ENCODE data around the gene FTCD.
"Not testable (repeated sequence)": the region's sequence is repeated elsewhere in the genome, so short reads cannot be mapped to it uniquely, and the experiment has no call there.

FTCD gene

DNA sequence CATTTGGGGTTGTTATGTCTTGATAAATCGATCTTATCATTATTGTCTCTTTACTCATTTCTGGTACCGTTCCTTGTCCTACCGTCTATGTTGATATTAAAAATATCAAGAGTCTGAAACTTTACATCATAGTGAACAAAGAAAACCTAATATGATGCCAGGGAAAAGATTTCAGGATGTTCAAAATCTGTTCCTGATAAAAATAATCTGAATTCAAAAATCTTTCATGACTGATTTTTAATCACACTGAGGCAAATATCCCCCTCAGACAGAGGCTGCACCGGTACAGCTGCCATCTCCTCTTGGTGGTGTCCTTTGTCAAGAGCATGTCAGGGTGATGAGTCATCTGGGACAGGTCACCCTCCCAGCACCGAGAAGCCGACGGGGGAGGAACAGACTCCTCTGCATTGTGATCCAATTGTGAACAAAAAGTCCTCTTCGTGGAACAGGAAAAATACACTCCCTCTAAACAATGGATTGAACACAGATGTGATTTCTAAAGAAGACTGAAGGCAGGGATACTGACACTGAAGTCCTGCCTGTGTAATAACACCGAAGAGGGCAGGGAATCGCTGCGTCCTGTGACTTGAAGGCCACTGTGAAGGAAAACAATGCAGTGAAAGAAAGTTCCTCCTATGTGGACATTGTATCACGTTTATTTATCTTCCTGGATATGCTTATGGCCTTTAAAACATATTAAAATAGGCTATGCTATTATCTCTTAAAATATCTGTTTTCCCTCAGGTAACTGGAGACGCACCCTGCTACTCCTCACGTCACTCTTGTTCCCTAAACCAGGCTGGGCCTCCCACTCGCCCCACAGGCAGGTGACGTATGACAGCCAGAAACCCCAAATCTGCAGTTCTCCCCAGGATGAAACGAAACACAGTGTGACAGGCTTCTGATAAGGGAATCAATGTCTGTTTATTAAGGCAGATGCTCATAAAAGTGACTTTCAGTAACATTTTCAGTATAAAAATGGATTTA is 33.1 kb upstream of the FTCD start:
- no peak for DNase-seq

DNA sequence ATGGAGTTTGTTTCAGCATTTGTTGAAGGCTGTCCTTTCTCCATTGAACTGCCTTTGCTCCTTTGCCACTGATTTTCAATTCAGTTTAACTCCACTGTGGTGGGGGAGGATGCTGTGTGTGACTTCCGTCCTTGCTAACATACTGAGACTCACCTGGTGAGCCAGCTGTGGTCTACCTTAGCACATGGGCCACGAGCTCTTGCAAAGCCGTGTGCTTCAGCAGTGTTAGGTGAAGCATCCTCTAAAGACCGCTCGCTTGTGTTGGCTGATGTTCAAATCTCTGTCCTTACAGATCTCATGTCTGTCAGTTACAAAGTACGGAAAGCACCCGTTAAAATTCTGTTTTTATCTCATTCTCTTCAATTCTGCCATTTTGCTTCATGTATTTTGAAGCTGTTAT is 32.4 kb upstream of the FTCD start:
- DNase-seq: no peak

DNA sequence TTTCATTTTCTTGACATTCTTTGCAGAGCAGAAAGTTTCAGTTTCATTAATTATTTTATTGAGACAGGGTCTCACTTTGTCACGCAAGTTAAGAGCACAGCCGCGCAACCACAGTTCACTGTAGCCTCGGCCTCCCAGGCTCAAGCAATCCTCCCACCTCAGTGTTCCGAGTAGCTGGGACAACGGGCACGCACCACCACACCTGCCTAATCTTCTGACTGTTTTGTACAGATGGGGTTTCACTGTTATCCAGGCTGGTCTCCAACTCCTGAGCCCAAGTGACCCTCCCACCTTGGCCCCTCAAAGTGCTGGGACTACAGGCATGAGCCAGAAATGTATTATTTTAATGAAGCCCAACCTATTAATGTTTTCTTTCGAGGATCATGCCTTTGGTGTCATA is 31.9 kb upstream of the FTCD start:
- DNase-seq: no peak

DNA sequence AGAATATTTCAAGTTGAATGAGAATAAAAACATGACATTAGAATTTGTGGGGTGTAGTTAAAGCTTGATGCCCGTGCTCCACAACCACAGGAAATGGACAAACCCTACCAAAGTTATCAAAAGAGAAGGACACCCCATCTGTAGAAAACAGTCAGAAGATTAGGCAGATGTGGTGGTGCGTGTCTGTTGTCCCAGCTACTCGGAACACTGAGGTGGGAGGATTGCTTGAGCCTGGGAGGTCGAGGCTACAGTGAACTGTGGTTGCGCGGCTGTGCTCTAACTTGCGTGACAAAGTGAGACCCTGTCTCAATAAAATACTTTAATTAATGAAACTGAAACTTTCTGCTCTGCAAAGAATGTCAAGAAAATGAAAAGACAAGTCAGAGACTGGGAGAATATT is 30.3 kb upstream of the FTCD start:
- no peak for DNase-seq

- DNase-seq: peak; percentile 86
Observed at GRCh38 chr21:46184625-46185555, 29.5 kb upstream of the FTCD start.

- DNase-seq: peak; percentile 73
Observed at GRCh38 chr21:46183910-46184624, 28.7 kb upstream of the FTCD start, which contains the start of gene SPATC1L. Gene SPATC1L (minus strand): TSS chr21:46184459. CDS start chr21:46182816, 1,643 bp downstream.

DNA sequence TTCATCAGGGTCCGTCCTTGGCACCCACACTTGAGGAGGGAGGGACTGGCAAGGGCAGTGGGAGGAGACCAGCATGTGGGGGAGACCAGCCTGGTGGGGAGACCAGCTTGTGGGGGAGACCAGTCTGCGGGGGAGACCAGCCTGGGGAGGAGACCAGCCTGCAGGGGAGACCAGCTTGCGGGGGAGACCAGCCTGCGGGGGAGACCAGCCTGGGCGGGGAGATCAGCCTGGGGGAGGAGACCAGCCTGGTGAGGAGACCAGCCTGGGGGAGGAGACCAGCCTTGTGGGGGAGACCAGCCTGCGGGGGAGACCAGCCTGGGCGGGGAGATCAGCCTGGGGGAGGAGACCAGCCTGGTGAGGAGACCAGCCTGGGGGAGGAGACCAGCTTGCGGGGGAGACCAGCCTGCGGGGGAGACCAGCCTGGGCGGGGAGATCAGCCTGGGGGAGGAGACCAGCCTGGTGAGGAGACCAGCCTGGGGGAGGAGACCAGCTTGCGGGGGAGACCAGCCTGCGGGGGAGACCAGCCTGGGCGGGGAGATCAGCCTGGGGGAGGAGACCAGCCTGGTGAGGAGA is 28.0 kb upstream of the FTCD start:
- DNase-seq: not testable (repeated sequence)

DNA sequence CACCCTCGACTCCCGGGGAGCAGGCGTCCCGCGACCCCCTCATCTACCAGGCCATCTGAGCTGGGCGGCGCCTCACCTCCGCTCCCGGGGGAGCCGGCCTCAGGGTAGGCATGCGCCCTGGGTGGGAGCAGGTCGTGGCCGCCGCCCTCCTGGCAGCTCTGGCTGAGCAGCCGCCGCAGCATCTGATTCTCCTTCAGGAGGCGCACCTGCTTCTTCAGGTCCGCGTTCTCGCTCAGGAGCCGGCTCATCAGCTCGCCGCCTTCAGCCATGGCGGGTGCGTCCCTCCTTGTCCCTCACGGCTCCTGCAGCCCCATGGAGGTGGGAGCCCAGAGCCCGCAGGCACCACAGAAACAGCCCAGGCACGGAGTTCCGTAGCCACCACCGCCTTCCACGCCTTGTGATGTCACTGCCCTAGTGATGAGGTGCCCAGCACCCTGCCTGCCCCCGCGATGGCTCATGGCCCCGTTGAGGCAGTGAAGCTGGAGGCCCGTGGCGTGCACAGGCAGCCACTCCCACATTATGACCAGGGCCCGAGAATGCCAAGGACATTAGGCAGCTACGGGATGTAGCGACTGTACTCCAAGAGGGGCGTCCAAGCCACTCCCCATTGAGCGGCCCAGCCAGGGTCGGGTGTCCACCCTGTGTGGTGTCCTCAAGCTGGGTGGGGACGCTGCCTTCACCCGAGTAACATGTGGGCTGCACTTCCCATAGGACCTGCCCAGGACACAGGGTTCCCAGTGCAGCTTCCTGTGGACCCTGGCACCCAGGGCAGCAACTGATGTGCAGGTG is 27.4 kb upstream of the FTCD start:
- DNase-seq: no peak

GRCh38 chr21:46181953-46182547 is 26.7 kb upstream of the FTCD start:
- DNase-seq: no peak

DNA sequence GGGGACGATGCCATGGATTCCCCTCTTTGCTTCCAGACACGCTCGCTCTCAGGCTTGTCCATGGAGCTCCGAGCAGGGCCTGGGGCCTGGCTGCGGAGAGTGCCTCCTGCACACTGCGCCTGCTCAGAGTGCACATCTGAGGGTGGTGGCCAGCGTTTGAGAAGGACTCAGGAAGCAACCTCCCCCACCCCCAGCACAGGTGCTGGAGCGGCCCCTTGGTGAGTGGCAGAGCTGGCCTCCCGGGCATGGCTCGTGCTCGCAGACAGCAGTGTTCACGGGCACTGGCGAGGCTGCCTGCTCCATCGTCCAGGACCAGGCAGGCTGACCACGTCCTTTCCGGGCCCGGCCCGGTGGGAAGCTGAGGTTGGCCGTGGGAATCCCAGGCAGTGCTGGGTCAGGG is 26.1 kb upstream of the FTCD start:
- no peak for DNase-seq

- DNase-seq: no peak
Observed at GRCh38 chr21:46180778-46181391, 25.5 kb upstream of the FTCD start.

DNA sequence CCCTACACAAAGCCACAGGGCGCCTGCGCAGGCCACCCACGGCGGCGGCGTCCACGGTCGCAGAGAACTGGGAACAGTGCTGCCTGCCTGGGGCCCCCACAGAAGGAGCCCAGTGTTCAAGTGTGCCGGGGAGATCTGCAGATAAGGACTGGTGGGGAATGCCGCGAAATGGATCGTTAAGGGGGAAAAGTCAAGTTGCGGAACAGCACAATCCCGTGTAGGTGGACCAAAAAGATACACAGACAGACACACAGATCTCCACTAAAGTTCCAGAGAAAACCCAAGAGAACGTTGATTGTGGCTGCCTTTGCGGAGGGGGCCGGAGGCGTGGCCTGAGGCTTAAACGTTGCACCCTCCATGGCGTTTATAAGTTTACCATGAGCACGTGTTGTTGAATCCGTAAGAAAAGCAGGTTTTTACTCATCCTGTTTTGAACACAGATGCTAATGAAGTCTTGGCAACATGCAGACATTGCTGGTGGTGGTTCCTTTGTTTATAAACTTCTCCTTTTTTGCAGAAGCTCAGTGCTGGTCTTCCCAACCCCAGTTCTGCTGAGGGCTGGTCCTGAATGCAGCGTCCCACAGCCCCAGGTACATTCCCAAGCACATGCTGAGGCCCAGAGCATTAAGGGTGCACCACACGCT is 24.8 kb upstream of the FTCD start:
- DNase-seq: no peak

- DNase-seq: no peak
Observed at GRCh38 chr21:46179708-46180078, 24.3 kb upstream of the FTCD start.

GRCh38 chr21:46178961-46179360 is 23.6 kb upstream of the FTCD start:
- DNase-seq: no peak

DNA sequence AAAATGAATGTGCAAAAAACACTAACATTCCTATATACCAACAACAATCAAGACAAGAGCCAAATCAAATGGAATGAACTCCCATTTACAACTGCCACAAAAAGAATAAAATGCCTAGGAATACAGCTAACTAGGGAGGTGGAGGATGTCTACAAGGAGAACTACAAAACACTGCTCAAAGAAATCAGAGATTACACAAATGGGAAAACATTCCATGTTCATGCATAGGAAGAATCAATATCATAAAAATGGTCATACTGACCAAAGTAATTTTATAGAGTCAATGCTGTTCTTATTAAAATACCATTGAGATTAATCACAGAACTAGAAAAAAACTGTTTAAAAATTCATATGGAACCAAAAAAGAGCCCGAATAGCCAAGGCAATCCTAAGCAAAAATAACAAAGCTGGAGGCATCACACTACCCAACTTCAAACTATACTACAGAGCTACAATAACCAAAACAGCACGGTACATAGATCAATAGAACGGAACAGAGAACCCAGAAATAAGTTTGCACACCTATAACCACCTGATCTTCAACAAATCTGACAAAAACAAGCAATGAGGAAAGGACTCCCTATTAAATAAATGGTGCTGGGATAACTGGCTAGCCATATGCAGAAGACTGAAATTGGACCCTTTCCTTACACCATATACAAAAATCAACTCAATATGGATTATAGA is 21.2 kb upstream of the FTCD start:
- not testable (repeated sequence) for DNase-seq

DNA sequence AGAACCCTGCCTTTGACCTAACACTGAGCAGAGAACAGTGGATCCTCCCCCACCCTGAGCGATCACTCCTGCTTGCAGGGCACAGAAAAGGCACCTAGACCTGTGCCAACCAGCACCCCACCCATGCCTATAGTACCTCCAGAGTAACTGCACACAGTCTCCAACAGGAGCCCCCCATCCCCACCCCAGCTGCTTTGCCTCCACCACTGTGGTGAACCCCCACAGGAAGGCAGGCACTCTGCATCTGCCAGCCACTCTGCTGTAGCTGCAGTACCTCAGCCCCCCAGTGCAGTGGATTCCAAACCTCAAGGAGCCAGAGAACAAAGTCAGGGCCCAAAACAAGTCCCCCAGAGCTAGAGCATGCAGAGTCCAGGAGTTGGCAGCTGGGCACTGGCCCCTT is 18.2 kb upstream of the FTCD start:
- peak; percentile 35 for DNase-seq

- DNase-seq: peak; percentile 26
Observed at GRCh38 chr21:46172863-46173528, 17.6 kb upstream of the FTCD start.

GRCh38 chr21:46171996-46172862 is 16.9 kb upstream of the FTCD start:
- DNase-seq: peak; percentile 15
